HG03025 (cell line): ENCODE data around the gene F13A1.
"Not testable (repeated sequence)": the region's sequence is repeated elsewhere in the genome, so short reads cannot be mapped to it uniquely, and the experiment has no call there.

Experiments used
- ATAC-seq: cut with Tn5 transposase; IDR thresholded peaks from one replicate; pipeline ENCODE4 v1.9.1; 2021; ENCODE audit warnings: mild to moderate bottlenecking, moderate library complexity; ENCODE audit not compliant: unreplicated experiment, low FRiP score

F13A1 gene

DNA sequence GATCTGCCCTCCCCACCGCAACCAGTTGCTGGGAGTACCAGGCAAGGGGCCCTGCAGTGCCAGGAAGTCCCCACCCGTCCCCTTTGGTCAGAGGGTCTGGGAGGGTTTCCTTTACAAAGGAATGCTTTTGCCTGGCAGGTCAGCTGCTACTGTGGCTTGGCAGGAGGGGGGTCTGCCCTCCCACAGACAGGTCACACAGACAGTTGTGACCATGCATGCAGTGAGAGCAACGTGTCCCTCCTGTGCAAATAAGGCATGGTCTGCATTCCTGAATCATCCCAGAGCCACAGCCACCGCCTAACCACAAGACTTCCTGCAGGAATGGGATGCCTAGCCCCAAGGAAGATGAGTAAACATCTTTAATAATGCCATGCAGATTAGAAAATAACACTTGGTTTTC is 439 bp upstream of the F13A1 start:
- ATAC-seq, result no peak

DNA sequence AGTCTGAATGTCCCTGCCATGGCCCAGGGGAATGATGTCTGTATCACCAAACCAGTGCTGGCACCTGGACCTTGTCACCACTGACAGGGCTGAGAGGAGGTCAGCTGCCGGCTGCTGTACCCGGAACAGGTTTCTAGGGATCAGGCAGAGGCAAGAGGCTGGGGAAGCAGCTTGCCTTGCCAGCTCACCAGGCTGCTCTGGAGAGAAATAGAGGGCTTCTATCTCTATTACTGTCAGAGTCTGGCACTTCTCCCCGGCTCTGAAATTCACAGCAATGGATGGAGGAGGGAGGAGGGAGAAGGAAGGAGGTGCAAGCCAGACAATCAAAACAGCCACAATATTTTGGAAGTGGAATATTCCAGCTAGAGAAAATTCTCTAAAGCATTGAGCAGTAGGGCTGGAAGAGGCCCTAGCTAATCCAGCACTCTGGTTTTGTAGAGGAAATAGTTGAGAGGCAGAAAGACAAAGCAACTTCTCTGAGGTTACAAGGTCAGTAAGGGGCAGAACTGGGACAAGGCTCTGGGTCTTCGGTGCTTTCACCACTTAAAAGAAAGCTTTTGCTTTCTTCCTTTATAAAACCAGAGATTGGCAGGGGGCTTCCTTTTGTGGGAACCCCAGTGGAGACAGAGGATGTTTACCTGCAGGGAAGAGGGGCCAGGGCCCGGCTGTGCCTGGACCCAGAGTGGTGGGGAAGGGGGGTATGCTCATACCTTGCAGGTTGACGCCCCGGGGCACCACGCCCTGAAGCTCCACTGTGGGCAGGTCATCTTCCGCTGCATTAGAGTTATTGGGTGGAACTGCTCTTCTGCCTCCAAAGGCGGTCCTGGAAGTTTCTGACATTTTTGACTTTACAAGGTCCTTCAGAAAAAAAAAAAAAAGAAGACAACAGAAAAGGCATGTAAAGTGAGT is 2.4 kb downstream of the F13A1 start:
- ATAC-seq, result no peak

DNA sequence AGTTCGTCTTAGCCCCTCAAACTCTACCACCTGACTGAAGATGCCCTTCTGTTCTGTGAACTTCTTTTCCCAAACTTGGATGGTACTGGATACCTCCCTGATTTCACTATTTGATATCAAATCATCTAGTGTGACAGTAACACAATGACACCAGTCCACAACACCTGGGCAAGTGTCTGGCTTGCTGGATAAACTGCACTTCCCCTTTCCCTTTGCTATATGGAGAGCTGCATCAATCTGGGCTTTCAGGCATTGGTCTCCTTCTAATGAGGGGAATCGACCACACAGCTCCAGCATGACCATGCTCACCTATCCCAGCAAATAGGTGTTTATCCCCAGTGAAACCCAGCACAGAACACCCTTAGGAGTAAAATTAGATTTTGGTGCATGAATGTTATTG is 3.1 kb downstream of the F13A1 start:
- no peak for ATAC-seq

DNA sequence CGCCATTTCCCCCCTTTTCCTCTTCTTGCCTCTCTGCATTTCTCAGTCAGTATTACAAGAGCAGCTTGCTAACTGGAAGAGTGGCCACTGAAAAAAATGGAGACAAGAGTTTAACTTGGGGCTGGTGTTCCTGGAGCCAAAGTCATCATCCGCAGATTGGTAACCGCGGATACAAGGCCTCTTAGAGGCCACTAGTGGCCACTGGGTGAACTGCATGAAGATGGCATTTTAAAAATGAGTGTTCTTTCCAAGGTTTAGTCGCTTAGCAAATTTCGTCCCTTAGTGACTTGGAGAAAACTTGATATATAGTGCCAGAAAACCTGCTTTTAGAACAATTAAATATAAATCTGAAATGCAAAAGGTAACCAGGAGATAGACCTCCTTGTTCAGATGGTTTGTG is 4.8 kb downstream of the F13A1 start:
- no peak for ATAC-seq

DNA sequence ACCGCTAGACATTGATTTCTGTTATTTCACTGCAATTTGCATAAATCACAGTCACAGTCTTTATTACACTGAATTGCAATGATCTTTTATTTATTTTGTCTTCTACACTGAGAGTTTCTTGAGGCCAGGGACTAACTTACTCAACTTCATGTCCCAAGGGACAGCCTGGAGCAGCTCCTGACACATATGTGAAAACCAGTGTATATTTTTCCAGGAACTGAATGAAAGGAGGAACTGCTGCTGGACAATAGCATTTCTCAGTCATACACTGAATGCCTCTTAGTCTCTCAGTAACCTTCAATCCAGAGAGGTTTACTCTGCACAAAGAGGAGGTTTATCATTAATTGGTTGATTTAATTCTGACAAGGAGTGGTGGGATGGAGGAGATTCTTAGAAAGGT is 5.9 kb downstream of the F13A1 start:
- no peak for ATAC-seq

DNA sequence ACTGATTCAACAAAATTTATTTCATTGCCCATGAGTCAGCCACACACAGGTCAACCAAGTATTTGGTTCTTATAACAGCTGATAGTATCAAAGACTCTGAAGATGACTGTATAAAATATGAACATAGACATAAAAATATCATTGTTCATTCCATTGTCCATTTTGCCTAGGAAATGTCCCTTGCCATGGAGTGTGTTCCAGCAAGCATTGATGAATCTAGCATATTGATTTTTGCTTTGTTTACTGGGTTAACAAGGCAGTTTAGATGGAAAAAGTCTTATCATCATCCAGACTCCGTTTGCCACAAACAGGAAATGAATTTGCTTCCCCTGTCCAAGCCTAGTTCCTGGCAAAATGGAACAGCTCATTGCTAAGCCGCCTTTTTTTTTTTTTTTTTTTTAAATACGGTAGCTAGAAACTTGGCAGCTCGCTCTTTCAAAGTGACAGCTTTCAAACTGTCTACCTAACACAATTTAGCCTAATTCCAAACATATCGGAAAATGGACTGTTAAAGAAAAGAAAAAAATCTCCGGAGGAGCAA is 7.5 kb downstream of the F13A1 start:
- no peak for ATAC-seq

DNA sequence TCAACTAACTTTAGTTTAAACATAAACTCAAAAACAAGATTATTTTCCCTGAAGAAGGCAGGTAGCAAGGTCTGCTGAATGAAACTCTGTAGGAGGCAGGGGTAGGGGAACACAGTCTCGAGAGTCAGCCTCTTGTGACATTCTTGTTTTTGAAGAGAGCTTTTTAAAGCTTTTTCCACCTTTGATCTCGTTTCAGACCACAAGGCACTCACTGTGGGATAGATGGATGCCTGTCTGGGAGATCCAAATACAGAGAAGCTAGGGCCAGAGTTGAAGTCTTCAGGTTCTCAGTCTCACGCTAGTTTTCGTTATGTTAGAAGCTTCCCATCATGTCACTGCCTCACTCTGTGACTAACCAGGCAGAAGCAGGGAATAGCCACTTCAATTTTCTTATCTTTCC is 14.9 kb downstream of the F13A1 start:
- no peak for ATAC-seq

DNA sequence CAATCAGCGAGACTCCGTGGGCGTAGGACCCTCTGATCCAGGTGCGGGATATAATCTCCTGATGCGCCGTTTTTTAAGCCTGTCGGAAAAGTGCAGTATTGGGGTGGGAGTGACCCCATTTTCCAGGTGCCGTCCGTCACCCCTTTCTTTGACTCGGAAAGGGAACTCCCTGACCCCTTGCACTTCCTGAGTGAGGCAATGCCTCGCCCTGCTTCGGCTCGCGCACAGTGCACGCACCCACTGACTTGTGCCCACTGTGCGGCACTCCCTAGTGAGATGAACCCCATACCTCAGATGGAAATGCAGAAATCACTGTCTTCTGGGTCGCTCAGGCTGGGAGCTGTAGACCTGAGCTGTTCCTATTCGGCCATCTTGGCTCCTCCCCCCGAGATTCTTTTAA is 20.1 kb downstream of the F13A1 start:
- not testable (repeated sequence) for ATAC-seq

DNA sequence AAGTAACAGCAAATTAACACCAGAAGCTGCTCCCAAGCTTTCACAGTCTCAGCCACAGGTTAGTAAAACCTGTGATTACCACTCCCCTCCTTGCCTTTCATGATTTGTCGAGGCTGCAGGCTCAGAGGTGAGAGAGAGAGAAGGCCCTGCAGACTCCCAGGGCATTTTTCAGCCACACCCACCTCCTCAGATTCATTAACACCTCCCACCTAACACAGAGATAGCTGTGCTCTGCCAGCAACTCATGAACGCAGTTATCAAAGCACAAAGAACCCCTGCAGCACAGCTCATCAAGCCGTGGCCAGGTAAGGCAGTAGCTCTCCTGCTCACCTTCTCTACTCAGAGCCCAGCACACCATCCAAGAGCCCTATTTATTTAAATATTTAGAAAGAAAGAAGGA is 27.1 kb downstream of the F13A1 start:
- ATAC-seq, result no peak

DNA sequence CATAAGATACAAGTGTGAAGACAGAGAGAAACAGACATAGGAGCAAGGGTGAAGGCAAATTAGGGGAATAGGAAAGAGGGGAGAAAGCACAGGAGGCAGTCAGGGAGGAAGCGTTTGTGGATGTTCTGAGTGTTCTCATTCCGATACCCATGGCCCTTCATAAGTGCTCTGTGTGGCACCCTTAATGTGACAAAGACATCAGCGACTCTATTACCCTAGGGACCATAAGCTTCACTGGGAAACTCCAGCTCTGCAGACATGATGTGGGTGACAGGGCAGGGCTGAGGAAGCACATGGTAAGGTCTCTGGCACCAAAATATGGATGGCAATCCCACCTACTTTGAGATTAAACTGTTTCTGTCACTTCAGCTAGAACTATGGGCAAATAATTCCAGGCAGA is 33.0 kb downstream of the F13A1 start:
- no peak for ATAC-seq

DNA sequence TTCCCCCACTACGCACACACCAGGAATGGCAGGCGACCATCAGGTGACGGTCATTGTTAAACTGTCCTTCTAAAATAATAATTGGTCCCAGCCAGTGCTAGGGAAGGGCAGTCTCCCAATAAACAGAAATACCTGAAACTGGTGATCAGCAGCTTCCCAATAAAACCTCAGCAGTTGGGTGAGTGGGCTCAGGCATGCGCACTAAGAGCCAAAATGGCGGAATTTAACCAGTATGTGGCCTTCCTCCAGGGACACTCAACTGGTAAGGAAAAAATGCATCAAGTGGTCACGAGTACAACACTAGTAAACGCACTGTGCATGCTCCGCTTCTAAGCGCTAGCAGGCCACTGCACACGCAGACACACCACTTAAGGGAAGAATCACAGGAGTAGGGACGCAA is 34.8 kb downstream of the F13A1 start:
- no peak for ATAC-seq

DNA sequence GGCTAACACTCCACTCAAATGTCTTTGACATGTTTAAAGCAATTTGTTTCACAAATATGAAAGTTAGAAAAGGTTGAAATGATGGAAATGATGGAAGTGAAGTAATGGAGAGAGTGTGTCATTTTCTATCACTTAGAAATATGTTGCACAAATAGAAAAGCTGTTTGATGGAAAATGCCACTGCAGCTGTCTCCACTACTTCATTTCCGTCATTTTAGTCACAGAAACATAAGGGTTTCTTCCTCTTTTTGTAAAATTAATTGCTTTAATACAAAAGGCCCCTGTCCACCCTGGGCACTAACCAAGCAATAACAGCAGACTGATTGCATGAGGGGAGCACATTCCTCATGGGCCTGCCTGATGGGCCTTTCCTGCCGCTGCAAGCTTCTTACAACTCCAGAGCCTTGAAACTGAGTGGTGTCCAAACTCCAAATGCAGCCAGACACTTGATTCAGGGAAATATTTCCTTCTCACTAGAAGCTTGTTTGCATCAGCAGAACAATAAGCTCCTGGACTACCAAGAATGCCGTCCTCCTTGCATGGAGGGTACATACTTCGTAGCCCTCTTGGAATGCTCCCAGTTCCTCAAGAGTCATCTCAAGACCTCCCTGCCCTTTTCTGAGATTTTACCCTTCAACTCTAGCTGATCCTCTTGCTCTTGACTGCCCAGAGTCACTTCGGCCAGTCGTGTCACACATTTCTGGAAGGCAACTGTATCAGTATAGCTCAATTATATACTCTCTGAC is 36.1 kb downstream of the F13A1 start:
- no peak for ATAC-seq

DNA sequence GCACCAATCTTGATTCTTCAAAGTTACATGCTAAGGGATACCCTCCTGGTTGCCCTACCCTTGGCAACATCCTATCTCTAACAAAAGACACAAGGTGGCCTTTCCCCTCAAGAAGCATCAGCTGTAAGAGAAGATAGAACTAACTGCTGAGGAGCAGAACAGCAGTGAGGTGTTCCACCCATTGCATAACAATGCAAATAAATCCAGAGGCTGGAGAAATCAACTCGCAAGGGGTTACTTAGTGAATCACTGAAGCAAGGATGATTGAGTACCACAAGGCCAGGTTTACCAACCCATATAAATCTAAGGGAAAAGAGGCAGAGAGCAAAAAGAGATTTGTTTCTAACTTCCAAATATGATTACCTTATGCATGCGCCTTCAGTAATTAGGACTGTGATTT is 36.7 kb downstream of the F13A1 start:
- ATAC-seq, result no peak

DNA sequence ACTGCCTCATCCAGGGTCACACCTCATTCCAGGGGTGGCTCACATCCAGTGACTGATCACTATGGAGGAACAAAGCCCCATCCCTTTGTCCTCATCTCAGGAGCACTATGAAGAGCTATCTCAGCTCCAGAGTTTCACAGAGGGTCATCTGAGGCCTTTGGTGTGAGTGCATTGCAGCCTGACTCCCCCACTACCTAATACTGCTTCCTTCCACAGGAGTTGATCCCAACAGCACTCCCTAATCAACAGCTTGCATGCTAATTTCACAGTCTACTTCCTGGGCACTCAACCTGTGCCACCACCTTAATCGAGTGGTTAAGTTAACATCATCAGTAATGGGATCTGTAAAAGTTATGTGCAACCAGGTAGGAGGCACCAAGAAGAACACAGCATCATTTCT is 37.7 kb downstream of the F13A1 start:
- ATAC-seq, result no peak

DNA sequence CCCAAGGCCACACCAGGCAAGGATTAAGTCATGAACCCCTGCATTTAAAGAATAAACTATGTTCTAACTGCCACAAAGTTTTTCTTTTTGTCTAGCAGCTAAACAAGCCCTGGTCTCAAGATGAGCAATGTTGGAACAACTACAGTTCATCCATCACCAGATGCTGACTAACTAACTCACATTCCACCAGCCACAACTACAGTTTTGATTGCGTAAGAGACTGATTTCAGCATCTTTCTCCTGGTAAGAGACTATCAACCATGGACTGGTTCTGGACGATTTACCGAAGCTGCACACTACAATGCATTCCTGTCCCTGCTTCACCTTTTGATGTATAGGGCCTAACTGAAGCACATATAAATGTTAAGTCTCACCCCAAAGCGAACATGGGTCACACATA is 43.0 kb downstream of the F13A1 start:
- ATAC-seq, result no peak

DNA sequence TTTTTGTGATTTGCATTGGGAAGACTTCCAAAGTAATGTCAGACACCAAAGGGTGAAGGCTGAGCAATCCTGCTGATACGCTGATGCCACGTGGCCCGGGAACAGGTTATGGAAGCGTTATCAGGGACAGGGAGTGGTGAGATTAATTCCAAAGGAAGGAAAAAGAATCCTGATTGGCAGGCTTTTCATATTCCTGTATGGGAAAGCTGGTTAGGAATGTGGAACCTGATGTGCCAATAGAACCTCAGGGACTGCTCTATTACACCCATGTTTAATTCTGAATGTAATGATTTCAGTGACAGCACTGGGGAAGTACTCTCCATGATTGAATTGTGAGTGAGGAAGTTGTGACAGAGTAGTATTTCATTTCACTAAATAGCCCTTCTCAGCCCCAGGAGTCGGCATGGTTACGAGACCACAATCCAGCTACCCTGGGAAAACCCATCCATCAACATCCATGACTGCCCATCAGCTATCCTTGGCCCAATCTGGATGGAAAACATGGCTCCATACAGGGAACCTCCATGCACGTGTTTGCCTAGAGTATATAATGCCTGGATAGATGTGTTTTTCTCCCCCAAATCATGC is 49.4 kb downstream of the F13A1 start:
- ATAC-seq, result no peak

DNA sequence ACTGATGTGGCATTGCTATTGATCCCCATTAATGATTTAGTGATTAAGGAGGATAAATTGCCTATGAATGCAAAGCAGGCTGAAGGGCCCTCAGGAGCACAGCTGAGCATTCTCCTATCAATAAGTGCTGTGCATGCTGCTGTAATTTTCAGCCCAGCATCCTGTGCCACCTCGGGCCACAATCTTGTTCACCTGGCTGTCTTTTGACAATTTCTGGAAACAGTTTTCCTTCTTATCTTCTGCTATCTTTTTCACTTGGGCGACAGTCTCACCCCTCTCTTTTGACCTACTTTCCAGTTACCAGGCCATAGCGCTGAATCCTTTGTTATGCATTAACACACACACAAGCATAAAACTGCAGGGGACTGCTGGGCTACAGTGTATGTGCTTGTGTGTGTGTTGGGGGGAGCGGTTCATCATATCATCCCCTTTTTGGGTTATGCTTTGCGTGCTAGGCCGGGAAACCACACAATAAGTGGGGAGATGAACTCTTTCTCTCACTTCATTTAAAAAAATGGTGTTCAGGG is 60.2 kb downstream of the F13A1 start:
- ATAC-seq, result no peak

DNA sequence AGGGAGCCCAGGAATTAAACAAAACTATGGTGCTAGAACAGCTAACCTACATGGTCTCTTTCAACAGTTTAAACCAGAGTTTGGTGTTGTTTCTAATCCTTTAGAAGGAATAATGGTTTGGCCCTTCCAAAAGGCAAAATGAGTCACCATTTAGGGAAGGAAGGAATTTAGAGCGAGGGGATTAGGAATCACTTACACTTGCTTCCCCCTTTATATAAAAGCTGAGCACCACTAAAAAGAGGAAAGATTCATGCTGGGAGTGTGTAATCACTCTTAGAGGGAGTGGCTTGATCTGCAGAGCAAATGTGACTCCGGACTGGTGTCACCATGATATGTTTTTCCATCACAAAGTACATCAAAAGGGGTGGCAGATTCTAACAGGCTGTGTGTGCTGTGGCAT is 63.6 kb downstream of the F13A1 start:
- ATAC-seq, result no peak

DNA sequence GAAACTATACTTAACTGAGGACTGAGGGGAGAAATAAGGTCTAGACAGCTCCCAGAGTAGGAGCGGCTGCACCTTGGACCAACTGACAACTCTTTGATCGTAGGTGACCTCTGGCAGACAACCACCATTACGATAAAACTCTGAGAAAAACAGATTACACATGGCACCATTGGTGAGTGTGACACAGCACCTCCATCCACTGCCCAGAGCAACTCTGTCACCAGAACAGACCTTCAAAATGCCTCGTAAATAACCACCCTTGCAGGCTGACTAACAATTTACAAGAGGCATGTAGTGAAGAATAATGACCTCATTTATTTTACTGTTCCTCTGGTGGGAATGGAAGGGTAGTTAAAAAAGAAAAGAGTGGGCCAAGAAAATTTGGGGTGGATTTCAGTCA is 64.2 kb downstream of the F13A1 start:
- ATAC-seq, result no peak

DNA sequence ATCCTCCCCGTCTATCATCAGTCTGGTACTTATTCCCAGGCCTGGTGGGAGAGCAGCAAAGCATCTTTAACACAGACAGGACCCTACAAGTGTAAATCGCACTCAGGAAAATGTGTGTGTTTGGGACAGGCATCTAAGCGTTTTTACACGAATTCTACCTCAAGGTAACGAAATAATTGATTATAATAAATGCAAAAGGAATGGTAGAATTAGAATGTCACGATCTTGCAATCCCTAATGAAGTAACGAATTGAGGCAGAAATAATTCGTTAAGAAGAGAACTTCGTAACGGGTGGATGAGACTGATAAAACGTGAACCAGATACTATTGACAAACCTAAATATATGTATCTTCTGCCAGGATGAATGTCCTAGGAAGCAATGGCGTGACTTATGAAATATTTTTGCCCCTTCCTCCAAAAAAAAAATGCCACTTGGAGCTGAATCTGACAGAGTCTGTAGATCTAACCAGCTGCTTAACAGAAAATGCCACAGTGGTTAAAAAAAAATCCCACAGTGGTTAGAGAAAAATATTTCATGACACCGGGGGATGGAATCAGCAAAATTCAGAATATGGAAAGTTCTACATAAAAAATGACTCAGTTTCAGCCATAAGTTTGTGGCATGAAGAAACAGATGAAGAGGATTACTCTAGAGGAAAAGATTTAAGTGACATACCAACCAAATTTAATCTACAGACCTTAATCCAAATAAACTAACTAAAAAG is 68.7 kb downstream of the F13A1 start:
- ATAC-seq, result no peak
